ENCODE measurements around the gene VWA3B. TPM values are rescaled to one million over a fixed set of nuclear protein-coding genes. Genes with fewer than 3 reads are reported as not detected.

The VWA3B gene
- total RNA-seq, 1 donor, result not detected

GRCh38 chr2:98161186-98161585, 74.2 kb downstream of the VWA3B start:
- no peak for DNase-seq (ENCODE audit: insufficient read length, low spot score, missing footprints)
- Histone ChIP-seq H4K20me1 (ENCODE audit: insufficient read depth, low read length) (no peaks in the 10 kb centered on the region), H3K9me3 (ENCODE audit: low read depth, low read length) (no peaks in the 10 kb centered on the region), H3K36me3 (ENCODE audit: insufficient read depth, low read length) (no peaks in the 10 kb centered on the region), H3K4me1 (ENCODE audit: insufficient read depth, low read length) (peaks cover 15% of the 10 kb centered on the region), H3K4me3 (ENCODE audit: insufficient read depth, low read length) (no peak overlapping the region), H2AFZ (ENCODE audit: low read length) (no peak overlapping the region), H3K4me2 (ENCODE audit: insufficient read depth, low read length) (no peak overlapping the region), H3K27ac (ENCODE audit: low read depth, low read length) (no peak overlapping the region), H3K27me3 (ENCODE audit: insufficient read depth, low read length) (no peaks in the 10 kb centered on the region), H3K79me2 (ENCODE audit: insufficient read depth, low read length) (no peaks in the 10 kb centered on the region)
- no peak for TF ChIP-seq CTCF (IDR thresholded peaks at IDR 0.05; ENCODE audit: extremely low read depth, low read depth, low read length)

- Histone ChIP-seq H3K36me3 (ENCODE audit: insufficient read depth, low read length) (no peaks in the 10 kb centered on the region), H4K20me1 (ENCODE audit: insufficient read depth, low read length) (no peaks in the 10 kb centered on the region), H3K27me3 (ENCODE audit: insufficient read depth, low read length) (no peaks in the 10 kb centered on the region), H3K79me2 (ENCODE audit: insufficient read depth, low read length) (no peaks in the 10 kb centered on the region), H3K9me3 (ENCODE audit: low read depth, low read length) (no peaks in the 10 kb centered on the region), H3K4me1 (ENCODE audit: insufficient read depth, low read length) (peaks cover 15% of the 10 kb centered on the region), H3K4me2 (ENCODE audit: insufficient read depth, low read length) (no peak overlapping the region), H3K4me3 (ENCODE audit: insufficient read depth, low read length) (no peak overlapping the region), H3K27ac (ENCODE audit: low read depth, low read length) (no peak overlapping the region), H2AFZ (ENCODE audit: low read length) (no peak overlapping the region)
- no peak for DNase-seq (ENCODE audit: insufficient read length, low spot score, missing footprints)
- TF ChIP-seq CTCF (IDR thresholded peaks at IDR 0.05; ENCODE audit: extremely low read depth, low read depth, low read length), result no peak
Observed at GRCh38 chr2:98164256-98164655, 77.3 kb downstream of the VWA3B start.

DNA sequence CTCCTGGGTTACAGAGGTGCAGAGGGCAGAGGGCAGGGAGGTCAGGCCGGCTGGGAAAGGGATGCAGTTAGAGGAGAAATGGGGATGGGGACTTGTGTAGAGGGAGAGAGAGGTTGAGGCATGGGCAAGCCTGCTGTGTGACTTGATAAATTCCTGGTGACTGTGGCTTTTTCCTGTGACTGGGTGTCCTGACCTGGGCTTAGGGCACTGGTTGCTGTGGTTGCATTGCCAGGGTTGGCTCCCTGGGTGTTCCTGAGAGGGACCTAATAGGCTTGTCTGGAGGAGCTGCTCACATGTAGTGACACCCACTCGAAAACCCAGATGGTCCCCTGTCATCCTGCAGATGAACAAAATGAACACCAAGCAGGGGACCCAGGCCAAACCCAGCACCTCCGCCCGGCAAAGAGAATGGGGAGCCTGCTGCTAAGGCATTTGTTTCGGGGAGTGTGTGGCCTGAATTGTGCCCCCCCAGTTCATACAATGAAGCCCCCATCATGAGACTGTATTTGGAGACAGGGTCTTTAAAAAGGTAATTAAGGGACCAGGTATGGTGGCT, 78.6 kb downstream of the VWA3B start:
- no peak overlapping the region for H3K27ac ChIP-seq (ENCODE audit: low read depth, low read length)
- H2AFZ ChIP-seq (ENCODE audit: low read length), result no peak overlapping the region
- H3K4me1 ChIP-seq (ENCODE audit: insufficient read depth, low read length), result peaks cover 12% of the 10 kb centered on the region
- H3K27me3 ChIP-seq (ENCODE audit: insufficient read depth, low read length), result no peaks in the 10 kb centered on the region
- H4K20me1 ChIP-seq (ENCODE audit: insufficient read depth, low read length), result no peaks in the 10 kb centered on the region
- no peaks in the 10 kb centered on the region for H3K36me3 ChIP-seq (ENCODE audit: insufficient read depth, low read length)
- H3K9me3 ChIP-seq (ENCODE audit: low read depth, low read length), result no peaks in the 10 kb centered on the region
- no peak overlapping the region for H3K4me3 ChIP-seq (ENCODE audit: insufficient read depth, low read length)
- H3K4me2 ChIP-seq (ENCODE audit: insufficient read depth, low read length), result no peak overlapping the region
- no peak for DNase-seq (ENCODE audit: insufficient read length, low spot score, missing footprints)
- no peak for TF ChIP-seq CTCF (IDR thresholded peaks at IDR 0.05; ENCODE audit: extremely low read depth, low read depth, low read length)
- no peaks in the 10 kb centered on the region for H3K79me2 ChIP-seq (ENCODE audit: insufficient read depth, low read length)

GRCh38 chr2:98167916-98168315, 80.9 kb downstream of the VWA3B start:
- Histone ChIP-seq H3K4me2 (ENCODE audit: insufficient read depth, low read length) (no peak overlapping the region), H4K20me1 (ENCODE audit: insufficient read depth, low read length) (no peaks in the 10 kb centered on the region), H3K4me1 (ENCODE audit: insufficient read depth, low read length) (peaks cover 1% of the 10 kb centered on the region), H3K9me3 (ENCODE audit: low read depth, low read length) (no peaks in the 10 kb centered on the region), H3K79me2 (ENCODE audit: insufficient read depth, low read length) (no peaks in the 10 kb centered on the region), H2AFZ (ENCODE audit: low read length) (no peak overlapping the region), H3K27ac (ENCODE audit: low read depth, low read length) (no peak overlapping the region), H3K4me3 (ENCODE audit: insufficient read depth, low read length) (no peak overlapping the region), H3K27me3 (ENCODE audit: insufficient read depth, low read length) (peaks cover 7% of the 10 kb centered on the region), H3K36me3 (ENCODE audit: insufficient read depth, low read length) (no peaks in the 10 kb centered on the region)
- no peak for TF ChIP-seq CTCF (IDR thresholded peaks at IDR 0.05; ENCODE audit: extremely low read depth, low read depth, low read length)
- DNase-seq (ENCODE audit: insufficient read length, low spot score, missing footprints), result no peak
